HS-5 (cell line): Measurements from ENCODE around the gene TRABD.
"Not testable (repeated sequence)": the region's sequence is repeated elsewhere in the genome, so short reads cannot be mapped to it uniquely, and the experiment has no call there.

Experiments
- DNase-seq: peaks from one replicate; pipeline ENCODE4 v3.0.0-alpha.2; 2012; ENCODE audit warnings: low read depth

Gene TRABD

GRCh38 chr22:50204571-50204970 lies 18.9 kb downstream of the TRABD start:
- DNase-seq: no peak

GRCh38 chr22:50204998-50205397 lies 19.3 kb downstream of the TRABD start:
- DNase-seq: not testable (repeated sequence)

GRCh38 chr22:50205781-50206569 lies 20.3 kb downstream of the TRABD start:
- DNase-seq: no peak

GRCh38 chr22:50206599-50206998 lies 20.9 kb downstream of the TRABD start:
- DNase-seq: no peak

GRCh38 chr22:50207383-50208140 lies 21.8 kb downstream of the TRABD start:
- DNase-seq: no peak

- DNase-seq: no peak
Measured at GRCh38 chr22:50208430-50208938, 22.8 kb downstream of the TRABD start.

- no peak for DNase-seq
Measured at GRCh38 chr22:50208939-50209892, 23.5 kb downstream of the TRABD start.

GRCh38 chr22:50209893-50210292 lies 24.2 kb downstream of the TRABD start:
- peak; percentile 19 for DNase-seq

GRCh38 chr22:50210378-50211139 lies 24.8 kb downstream of the TRABD start:
- no peak for DNase-seq

- no peak for DNase-seq
Measured at GRCh38 chr22:50211147-50211546, 25.4 kb downstream of the TRABD start.

GRCh38 chr22:50213263-50213662 lies 27.6 kb downstream of the TRABD start:
- DNase-seq: no peak

GRCh38 chr22:50215297-50216054 lies 29.8 kb downstream of the TRABD start:
- DNase-seq: no peak

GRCh38 chr22:50216055-50216683 lies 30.5 kb downstream of the TRABD start:
- no peak for DNase-seq

- DNase-seq: no peak
Measured at GRCh38 chr22:50216684-50217520, 31.2 kb downstream of the TRABD start.

- no peak for DNase-seq
Measured at GRCh38 chr22:50217543-50218152, 31.9 kb downstream of the TRABD start.

GRCh38 chr22:50218153-50218995 lies 32.7 kb downstream of the TRABD start:
- no peak for DNase-seq

GRCh38 chr22:50218996-50219727 lies 33.4 kb downstream of the TRABD start:
- DNase-seq: no peak
